SIG-M5 treated with dmso at 0.1 percent for 504 hours (cell line): ENCODE measurements around the gene HES5.
"Not testable (repeated sequence)": the region's sequence is repeated elsewhere in the genome, so short reads cannot be mapped to it uniquely, and the experiment has no call there.

Experiments
- DNase-seq: peaks from one replicate; lab custom pipeline; 2025; ENCODE audit not compliant: unreplicated experiment; lab: John Stamatoyannopoulos, UW

HES5 gene

DNA sequence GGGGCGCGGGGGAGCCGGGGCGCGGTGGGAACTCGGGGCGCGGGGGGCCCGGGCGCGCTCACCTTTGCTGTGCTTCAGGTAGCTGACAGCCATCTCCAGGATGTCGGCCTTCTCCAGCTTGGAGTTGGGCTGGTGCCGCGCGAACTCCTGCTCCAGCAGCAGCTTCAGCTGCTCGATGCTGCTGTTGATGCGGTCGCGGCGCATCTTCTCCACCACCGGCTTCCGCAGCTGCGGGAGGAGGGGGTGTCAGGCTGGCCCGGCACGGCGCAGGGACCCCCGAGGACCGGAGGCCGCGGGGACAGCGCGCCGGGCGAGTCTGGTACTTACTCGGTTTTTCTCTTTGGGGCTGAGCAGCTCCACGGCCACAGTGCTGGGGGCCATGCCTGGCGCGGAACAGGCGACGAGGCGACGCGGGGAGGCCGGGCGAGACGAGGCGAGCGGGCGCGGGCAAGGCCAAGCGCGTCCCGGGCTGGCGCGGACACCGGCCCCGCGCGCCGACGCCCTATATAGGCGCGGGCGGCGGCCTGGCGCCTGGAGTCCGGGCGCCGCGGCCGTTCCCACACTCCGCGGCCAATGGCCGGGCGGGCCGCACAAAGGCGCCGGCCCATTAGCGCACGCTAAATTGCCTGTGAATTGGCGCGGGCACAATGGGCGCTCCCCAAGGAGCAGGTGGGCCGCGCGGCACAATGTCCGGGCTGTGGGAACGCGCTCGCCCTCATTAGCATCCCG is at the start of gene HES5:
HES5 (minus strand) TSS at position 480 of the 729 bp plus-strand sequence; CDS start at position 381, 99 bp downstream.
- DNase-seq, result no peak

- no peak for DNase-seq
Measured at GRCh38 chr1:2578758-2579118, 48.7 kb upstream of the HES5 start.

DNA sequence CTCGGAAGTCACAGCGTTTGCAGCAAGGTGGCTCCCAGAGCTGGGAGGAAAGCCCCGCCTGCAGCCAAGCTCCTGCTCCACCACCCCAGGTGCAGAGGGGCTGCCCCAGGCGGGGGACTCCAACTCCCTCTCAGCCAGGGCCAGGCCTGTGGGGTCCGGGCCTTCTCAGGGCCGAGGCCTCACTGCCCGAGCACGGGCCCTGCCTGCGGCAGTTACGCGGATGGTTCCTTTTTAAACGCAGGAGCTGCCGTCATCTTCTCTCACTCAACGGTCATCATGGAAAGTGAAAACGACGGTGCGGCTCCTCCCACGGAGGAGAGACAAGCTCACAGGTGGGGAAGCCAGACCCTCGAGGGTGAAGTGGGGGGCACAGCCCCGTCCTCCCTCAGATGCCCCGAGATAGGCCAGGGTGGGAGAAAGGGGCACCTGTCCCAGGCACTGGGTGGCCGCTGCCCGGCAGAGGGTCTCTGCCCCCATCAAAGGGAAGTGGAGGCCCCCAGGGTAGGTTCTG is 47.6 kb upstream of the HES5 start:
- not testable (repeated sequence) for DNase-seq

- no peak for DNase-seq
Measured at GRCh38 chr1:2575801-2576663, 46.0 kb upstream of the HES5 start.

- no peak for DNase-seq
Measured at GRCh38 chr1:2574350-2574749, 44.3 kb upstream of the HES5 start.

GRCh38 chr1:2573250-2573920 is 43.3 kb upstream of the HES5 start:
- DNase-seq, result no peak

DNA sequence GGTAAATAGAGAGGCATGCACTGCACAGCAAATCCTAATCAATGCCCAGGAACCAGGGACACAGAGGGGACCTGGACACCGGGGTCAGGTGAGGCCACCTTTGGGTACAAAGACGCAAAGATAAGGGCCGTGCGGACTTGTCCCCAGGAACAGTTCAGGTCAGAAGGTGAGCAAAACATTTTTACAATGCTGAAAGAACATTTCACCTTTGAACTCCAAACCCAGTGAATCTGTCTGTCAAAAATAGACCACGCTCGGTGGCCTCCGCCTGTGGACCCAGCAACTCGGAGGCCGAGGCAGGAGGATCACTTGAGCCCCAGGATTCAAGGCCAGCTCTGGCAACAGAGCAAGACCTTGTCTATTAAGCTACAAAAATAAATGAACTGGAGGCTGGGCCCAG is 41.3 kb upstream of the HES5 start:
- DNase-seq, result no peak

DNA sequence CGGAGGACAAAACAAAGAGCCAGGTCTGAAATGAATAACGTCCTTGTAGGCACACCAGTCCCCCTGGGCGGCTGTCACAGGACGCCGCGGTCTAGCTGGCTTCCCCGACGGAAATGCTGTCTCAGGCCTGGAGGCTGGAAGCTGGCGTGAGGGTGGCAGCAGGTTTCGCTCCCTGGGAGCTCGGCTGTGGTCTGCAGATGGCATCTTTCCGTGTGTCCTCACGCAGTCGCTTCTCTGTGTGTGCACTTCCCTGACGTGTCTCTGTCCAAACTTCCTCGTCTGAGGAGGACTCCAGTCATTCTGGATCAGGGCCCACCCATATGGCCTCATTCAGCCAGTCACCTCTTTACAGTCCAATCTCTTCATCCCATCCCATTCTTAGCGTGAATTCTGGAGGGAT is 40.3 kb upstream of the HES5 start:
- DNase-seq, result no peak

- not testable (repeated sequence) for DNase-seq
Measured at GRCh38 chr1:2569703-2570102, 39.6 kb upstream of the HES5 start.

DNA sequence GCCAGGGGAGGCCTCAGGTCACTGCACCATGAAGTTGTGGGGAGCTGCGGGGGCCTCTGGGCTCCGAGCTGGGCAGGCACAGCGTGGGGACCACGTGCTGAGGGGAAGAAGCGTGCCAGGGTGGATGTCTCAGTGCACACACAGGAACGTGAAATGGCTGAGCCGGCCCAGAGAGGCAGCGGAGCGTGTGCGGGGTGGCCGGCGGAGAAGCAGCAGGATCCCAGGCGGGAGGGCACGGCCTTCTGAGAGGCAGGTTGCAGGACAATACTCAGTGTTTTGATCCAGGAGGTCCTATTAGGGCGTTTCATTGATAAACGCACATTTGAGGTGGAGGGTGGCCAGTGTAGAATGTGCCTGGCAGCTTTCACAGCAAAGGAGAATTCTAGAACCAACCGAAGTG is 39.0 kb upstream of the HES5 start:
- no peak for DNase-seq

DNA sequence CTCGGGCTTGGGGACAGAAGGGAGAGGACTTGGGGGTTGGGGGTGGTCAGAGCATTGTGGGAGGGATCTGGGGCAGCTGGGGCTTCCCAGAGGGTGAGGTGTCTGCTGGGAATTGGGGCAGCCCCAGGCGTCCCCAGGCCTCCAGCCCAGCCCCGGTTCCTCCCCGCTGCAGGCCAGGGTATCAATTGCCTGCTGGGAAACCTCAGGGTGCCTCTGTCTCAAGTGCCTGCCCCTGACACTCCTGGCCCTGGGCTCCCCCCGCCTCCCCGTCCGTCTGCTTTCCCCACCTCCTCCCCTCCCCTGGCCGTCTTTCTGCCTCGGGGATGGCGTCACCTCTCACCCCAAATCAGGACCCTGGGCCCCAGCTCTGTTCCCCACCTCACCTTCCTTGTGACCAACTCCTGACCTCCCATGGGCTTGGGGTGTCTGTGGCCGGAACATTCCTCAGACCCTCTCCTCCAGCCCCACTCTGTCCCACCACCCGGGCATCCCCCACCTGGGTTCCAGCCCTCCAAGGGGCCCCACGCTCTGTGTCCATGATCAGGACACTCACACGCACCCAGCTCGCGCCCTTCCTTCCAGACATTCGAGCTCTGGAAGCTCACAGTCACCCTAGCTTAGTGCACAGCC is 38.2 kb upstream of the HES5 start:
- DNase-seq, result not testable (repeated sequence)

GRCh38 chr1:2567083-2567679 is 37.1 kb upstream of the HES5 start:
- no peak for DNase-seq

GRCh38 chr1:2566101-2567045 is 36.3 kb upstream of the HES5 start:
- DNase-seq, result no peak

- DNase-seq, result no peak
Measured at GRCh38 chr1:2564815-2565374, 34.8 kb upstream of the HES5 start.

GRCh38 chr1:2564006-2564814 is 34.1 kb upstream of the HES5 start:
- no peak for DNase-seq

DNA sequence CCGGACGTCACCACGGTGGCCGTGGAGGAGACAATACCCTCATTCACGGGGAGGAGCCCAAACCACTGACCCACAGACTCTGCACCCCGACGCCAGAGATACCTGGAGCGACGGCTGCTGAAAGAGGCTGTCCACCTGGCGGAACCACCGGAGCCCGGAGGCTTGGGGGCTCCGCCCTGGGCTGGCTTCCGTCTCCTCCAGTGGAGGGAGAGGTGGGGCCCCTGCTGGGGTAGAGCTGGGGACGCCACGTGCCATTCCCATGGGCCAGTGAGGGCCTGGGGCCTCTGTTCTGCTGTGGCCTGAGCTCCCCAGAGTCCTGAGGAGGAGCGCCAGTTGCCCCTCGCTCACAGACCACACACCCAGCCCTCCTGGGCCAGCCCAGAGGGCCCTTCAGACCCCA is 33.1 kb upstream of the HES5 start:
- no peak for DNase-seq

DNA sequence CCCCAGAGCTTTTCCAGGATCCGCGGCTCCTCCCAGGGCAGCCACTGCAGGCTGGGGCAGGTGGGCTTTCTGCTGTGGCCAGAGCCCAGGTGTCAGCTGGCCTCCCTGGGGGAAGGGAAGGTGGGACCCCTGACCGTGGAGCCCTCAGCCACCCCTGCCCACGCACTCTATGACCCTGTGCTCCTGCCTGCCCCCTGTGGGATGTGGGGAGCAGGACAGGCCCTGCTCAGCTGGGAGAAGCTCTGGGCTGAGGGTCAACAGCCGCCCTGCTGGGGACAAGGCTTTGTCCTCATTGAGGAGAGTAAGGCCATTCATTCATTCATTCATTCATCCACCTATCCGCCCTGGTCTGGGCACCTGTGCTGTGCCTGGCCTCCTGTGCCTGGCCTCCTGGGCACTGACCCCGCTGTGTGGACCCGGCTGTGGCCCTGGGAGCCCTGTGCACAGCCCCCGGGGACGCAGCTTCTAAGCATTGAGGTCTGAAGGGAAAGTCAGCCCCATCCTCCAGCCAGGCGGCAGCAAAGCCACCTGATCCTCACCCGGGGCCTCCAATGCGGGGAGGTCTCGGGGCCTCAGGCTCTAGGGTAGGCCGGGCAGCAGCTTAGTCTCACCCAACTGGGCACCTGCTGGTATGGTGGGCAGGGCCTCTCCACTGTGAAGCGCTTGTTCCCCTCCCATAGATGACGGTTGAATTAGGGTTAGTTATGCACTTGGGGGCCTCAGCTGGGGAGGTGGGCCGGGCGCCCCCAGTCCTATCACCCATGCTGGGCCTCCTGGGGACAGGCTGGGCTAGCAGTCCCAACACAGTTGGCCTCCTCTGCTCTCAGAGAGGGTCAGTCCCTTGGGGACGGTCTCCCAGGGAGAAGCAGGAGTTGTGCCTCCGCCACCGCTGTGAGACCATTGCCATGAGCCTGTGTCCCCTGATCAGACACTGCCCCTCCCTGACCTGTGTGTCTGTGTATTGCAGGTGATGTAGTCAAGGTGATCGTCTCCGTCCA is 32.1 kb upstream of the HES5 start:
- DNase-seq, result no peak
